Activated T-cell treated with anti-CD3 and anti-CD28 coated beads, Interleukin-2, amount 50 U/mL, for 72 hours (primary cell): Measurements from ENCODE around the gene TRO. TPM values are rescaled to one million over a fixed set of nuclear protein-coding genes. Genes with fewer than 3 reads are reported as not detected.

Source experiments
- ATAC-seq, 2 donors: fragments of 150-1000 bp; cut with Tn5 transposase; replicated peaks in 1 of 2; 2 replicates each; pipeline ENCODE4 v1.10.0; 2021; ENCODE audit warnings: moderate library complexity in 2 of 2, mild to moderate bottlenecking in 1 of 2
- DNase-seq, 2 donors: peaks; one replicate each; pipeline ENCODE4 v3.0.0; 2021 to 2022; ENCODE audit warnings: mixed read lengths in 1 of 2
- H3K27ac Mint-ChIP-seq: one replicate; pipeline ENCODE4 v1.8.0; 2022; ENCODE audit warnings: mild to moderate bottlenecking, moderate library complexity, mixed read lengths
- H3K27me3 Mint-ChIP-seq: one replicate; pipeline ENCODE4 v1.8.0; 2022; ENCODE audit warnings: low read depth, mixed read lengths
- H3K36me3 Mint-ChIP-seq, 2 donors: one replicate each; pipeline ENCODE4 v1.8.0; 2022; ENCODE audit warnings: mixed read lengths in 2 of 2, mild to moderate bottlenecking in 1 of 2; ENCODE audit not compliant: insufficient read depth in 2 of 2
- H3K4me1 Mint-ChIP-seq: one replicate; pipeline ENCODE4 v1.8.0; 2022; ENCODE audit warnings: low read depth, mixed read lengths
- H3K4me3 Mint-ChIP-seq, 2 donors: one replicate each; pipeline ENCODE4 v1.8.0; 2022; ENCODE audit warnings: mild to moderate bottlenecking in 2 of 2, mixed read lengths in 2 of 2, moderate library complexity in 2 of 2
- H3K9me3 Mint-ChIP-seq, 2 donors: one replicate each; pipeline ENCODE4 v1.8.0; 2022; ENCODE audit warnings: mixed read lengths in 2 of 2
- total RNA-seq, 2 donors: library from RNA; stranded (reverse); gene quantifications; one replicate each; pipeline ENCODE4 v1.2.3, GENCODE V29; 2022

Gene TRO
- total RNA-seq, 2 donors from 2014 or later, result 4.1 to 7.6 TPM

DNA sequence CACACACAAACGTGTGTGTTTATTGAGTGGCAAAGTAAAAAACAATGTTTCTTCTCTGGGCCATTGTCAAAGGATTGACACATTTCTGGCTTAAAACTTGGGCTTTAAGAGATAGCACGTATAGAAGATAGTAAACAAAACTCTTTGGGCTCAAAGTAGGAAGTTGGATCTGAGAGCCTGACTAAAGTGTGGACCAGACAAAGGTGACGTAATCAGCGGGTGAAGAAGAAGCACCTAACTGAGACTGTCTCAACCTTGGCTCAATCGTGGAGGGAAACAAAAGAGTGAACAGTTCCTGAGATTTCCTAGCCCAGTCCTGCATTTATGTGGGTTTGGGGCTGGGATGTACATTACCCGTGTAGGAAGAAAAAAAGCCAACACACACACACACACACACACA, 59.7 kb downstream of the TRO start:
- DNase-seq, result no peak
- no peak for ATAC-seq
- Mint-ChIP-seq H3K4me3 (no peak overlapping the region), H3K36me3 (no peaks in the 10 kb centered on the region), H3K4me1 (no peaks in the 10 kb centered on the region), H3K27ac (no peak overlapping the region), H3K9me3 (no peaks in the 10 kb centered on the region), H3K27me3 (peaks cover 13% of the 10 kb centered on the region)

Other genes starting within 250 kb of the TRO start
- not detected for gene ITIH6, start 122.6 kb upstream of the TRO start, total RNA-seq
- 10 to 100 TPM; 49.7 to 54.1 TPM for gene MAGED2, start 113.1 kb upstream of the TRO start, total RNA-seq
- 1 to 10 TPM; 1.6 TPM for gene PFKFB1, start 73.4 kb downstream of the TRO start, total RNA-seq
- 10 to 100 TPM; 21.3 to 26.6 TPM for gene APEX2, start 79.5 kb downstream of the TRO start, total RNA-seq
- gene ALAS2, start 110.2 kb downstream of the TRO start, total RNA-seq, result not detected
- 1 to 10 TPM in 1 of 2 donors, under 1 TPM in 1; 0.74 to 1.1 TPM for gene PAGE2B, start 154.2 kb downstream of the TRO start, total RNA-seq
- not detected for gene PAGE2, start 168.2 kb downstream of the TRO start, total RNA-seq